GM21367 (cell line): ENCODE measurements around the gene GRK6.

Source experiments
- ATAC-seq: cut with Tn5 transposase; IDR thresholded peaks from one replicate; pipeline ENCODE4 v1.9.1; 2021; ENCODE audit not compliant: unreplicated experiment

The GRK6 gene

DNA sequence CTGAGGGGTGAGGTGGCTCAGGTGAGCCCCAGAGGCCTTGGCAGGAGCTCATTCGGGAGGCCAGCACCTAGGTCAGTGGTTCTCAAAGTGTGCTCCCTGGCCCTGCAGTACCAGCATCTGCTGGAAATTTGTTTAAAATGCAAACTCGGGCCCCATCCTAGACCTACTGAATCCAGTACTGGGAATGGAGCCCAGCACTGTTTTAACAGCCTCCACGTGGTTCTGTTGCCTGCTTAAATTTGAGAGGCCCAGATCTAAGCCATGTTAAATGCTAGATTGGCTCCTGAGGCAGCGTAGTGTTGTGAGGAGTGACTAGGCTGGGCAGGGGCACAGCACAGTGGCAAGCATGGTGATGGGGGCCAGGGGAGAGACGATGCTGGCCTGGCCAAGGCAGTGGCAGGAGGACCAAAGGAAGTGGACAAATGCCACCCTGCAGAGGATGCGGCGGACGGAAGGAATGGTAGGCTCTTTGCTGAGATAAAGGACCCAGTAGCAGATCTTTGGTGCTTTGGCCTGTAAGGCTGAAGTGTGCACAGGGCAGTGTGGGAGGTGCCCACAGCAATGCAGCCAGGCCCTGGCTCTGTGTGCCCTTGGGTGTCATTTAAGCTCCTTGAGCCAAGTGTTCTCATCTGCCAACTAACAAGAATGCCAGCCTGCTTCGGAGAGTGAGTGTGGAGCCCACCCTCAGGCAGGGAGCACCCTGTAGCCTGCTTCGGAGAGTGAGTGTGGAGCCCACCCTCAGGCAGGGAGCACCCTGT lies 24.4 kb downstream of the GRK6 start:
- ATAC-seq, result no peak

DNA sequence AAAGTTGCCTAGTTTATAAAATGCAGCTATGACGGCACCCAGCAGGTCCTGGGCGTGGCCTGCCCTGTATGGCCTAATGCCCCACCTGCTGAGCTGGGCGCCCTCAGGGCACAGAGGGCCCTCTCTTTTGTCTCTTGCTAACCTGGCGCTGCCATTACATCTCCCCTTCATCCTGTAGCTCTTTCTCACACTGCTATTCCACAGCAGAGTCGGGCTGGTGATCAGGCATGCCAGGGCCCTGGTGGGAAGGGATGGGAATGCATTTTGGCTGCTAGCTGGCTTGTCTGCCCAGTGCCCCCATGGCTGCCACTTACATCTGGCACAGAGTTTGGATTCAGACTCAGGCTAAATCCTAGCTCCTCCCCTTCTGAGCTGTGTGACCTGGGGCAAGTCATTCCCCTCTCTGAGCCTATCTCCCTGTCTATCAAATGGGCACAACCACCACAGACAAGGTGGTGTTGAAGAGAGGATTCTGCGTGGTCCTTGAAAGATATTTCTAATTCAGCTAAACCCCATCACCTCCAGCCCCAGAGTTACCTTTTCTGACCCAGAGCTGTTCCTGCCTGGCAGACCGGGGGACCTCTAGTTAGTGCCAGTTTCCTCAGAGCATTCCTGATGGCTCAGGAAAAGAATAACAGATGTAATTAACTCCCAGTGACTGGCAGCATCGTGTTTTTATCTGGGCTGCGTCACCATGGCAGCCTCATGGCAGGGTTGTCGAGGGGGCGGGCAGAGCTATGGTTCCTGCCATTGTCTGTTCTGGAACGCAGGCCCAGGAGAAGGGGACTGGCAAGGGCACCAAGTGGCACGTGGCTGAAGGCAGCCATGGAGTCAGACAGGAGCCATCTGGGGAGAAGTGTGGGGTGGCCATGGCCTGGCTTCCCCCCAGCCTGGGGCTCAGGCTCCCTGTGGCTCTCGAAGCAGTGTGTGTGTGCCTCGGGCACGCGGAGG lies 26.5 kb downstream of the GRK6 start:
- ATAC-seq, result no peak

DNA sequence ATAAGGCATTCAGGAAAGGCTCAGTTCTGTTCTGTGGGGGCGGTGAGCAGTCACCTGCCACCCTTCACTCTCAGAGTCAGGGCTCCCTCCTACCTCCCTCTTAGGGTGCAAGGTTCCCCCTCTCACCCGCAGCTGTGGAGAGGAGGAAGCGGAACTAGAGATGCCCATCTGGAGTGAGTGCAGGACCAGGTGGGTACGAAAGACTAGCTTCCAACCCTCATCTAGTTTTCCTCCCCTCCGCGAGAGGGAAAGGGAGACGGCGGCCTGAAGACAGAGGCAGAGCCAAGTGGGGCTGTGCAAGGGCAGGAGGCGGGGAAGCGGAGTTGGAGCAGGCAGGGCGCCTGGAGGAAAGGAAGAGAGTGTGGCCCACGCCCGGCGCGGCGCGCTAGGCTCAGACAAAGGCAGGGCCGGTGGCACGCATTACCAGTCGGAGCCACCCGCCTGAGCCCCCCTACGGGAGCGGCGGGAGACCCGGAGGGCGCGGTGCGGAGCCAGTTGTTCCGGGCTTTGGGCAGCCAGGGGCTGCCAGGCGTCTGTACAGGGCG lies 27.4 kb downstream of the GRK6 start:
- ATAC-seq, result peak; percentile 2

- ATAC-seq, result peak; percentile 39
These were observed 28.0 kb downstream of the GRK6 start for GRCh38 chr5:177454397-177455035.

DNA sequence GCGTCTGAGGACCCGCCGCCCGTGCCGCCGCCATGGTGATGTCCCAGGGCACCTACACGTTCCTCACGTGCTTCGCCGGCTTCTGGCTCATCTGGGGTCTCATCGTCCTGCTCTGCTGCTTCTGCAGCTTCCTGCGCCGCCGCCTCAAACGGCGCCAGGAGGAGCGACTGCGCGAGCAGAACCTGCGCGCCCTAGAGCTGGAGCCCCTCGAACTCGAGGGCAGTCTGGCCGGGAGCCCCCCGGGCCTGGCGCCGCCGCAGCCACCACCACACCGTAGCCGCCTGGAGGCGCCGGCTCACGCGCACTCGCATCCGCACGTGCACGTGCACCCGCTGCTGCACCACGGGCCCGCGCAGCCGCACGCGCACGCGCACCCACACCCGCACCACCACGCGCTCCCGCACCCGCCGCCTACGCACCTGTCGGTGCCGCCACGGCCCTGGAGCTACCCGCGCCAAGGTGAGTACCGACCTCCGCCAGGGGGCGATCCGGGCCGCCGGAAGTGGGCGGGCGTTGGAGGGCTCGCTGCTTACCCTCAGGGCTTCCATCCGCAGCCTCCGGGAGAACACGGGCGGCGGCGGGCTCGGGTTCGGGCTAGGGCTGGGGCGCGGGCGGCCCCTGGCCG lies 28.7 kb downstream of the GRK6 start:
- peak; percentile 36 for ATAC-seq

DNA sequence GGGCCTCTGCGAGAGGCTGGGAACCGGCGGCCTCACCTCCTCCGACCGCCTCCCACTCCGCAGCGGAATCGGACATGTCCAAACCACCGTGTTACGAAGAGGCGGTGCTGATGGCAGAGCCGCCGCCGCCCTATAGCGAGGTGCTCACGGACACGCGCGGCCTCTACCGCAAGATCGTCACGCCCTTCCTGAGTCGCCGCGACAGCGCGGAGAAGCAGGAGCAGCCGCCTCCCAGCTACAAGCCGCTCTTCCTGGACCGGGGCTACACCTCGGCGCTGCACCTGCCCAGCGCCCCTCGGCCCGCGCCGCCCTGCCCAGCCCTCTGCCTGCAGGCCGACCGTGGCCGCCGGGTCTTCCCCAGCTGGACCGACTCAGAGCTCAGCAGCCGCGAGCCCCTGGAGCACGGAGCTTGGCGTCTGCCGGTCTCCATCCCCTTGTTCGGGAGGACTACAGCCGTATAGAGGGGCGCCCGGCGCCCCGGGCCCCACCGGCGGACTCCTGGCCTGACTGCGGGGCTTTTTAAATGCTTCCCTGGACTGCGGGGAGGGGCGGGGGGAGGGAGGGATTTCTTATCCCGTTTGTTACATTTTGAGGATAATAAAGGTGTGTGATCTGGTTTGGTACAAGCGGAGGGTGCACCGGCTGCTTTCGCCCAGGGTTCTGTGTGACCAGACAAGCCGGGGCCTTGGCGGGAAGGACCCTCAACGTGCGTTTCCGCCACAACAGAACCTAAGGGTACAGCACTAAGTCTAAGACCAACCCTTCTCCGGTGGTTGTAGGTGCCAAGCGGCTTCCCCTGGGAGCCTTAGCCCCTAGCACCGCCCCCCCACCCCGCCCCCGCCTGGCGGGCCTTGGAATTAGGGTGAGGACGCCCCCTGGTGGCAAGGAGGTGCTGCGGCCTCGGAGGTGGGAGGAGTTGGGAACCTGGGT lies 29.4 kb downstream of the GRK6 start:
- ATAC-seq, result peak; percentile 0

- ATAC-seq, result no peak
These were observed 30.1 kb downstream of the GRK6 start for GRCh38 chr5:177456591-177456964.

DNA sequence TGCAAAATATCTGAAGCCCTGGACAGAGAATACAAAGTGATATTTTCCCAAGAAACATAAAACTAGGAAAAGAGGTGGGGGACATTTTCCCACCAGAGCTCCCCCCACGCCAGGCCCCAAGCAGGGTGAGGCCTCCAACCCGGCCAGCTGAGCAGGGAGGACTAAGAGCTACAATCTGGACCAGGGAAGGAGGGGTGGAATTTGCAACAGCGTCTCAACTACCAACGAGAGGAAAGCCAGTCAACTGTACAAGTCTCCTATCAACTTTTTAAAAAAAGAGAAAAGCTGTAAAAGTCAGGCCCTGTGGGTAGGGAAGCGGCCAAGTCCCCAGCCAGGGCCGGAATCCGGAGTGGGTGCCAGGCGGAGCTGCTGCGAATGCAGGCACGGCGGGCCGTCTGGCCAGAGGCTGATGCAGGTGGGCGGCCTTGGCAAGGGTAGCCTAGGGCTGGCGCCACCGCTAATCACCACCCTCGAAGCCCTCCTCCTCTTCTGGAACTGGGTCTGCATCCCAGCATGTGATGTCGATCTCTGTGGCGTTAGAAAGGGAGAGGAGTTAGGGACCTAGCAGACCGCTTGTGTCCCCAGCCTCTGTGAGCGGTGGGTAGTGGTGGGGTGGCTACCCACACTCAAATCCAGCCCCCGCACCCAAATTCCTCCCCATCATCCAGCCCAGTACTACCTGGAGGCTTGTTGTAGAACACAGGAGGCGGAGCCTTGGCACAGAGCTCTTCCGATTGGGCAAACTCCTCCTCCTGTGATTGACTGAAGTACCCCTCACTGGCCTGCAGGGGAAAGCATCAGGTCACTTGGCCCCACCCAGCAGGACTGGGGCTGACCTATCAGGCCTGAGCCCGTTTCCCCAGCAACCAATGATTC lies 30.7 kb downstream of the GRK6 start:
- ATAC-seq, result peak; percentile 38

DNA sequence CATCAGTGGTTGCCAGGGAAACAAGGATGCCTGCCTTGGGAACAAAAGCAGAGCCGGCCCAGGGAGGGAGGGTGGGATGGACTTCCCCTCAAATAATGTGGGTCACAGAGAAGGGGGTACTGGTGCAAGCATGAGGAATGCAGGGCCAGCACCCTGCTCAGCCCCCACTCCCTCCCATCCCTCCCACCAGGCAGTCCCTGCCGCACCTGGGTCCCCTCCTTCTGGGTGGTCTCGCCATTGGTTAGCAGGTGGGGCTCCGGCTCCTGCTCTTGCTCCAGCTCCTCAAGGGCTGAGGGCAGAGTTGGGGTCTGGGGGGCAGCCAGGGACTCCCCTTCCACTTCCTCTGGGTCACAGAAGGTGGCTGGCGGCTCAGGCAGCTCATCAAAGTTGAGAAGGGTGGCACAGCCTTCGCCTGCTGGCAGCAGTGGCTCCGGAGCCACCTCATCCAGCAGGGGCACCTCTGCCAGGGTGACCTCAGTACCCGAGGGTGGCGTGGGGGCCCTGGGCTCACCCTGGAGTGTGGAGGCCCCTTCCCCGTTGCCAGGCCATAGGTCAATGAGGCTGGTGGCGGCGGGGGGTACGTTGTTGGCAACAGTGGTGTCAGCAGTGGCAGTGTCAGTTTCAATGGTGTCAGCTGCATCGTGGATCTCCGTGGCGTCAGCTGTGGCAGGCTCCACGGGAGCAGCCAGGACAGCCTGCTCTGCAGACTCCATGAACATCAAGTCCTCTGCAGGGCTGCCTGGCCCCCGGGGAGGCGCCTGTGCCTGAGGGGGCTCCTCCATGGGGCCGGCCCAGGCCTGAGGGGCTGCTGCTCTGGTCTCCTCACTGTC lies 31.6 kb downstream of the GRK6 start:
- no peak for ATAC-seq

- ATAC-seq, result no peak
These were observed 32.5 kb downstream of the GRK6 start for GRCh38 chr5:177458912-177459350.

DNA sequence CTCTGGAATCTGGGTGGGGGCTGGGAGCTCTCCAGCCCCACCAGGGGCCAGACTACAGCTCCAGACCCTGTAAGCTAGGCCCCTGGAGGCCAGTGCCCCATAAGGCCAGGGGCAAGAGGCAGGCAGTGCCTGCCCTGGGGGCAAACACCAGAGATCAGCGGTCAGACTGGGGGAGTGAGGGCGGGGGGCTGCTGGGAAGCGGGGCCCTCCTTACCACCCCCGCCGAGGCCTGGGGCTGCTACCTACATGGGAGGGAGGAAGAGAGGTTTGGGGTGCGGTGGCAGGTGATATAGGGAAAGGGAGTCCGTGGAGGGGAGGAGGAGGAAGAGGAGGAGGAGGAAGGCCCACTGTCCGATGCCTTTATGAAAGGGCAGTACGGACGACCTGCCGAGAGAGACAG lies 32.9 kb downstream of the GRK6 start:
- no peak for ATAC-seq

- ATAC-seq, result no peak
These were observed 33.5 kb downstream of the GRK6 start for GRCh38 chr5:177459819-177460628.

- no peak for ATAC-seq
These were observed 35.7 kb downstream of the GRK6 start for GRCh38 chr5:177462021-177462670.

DNA sequence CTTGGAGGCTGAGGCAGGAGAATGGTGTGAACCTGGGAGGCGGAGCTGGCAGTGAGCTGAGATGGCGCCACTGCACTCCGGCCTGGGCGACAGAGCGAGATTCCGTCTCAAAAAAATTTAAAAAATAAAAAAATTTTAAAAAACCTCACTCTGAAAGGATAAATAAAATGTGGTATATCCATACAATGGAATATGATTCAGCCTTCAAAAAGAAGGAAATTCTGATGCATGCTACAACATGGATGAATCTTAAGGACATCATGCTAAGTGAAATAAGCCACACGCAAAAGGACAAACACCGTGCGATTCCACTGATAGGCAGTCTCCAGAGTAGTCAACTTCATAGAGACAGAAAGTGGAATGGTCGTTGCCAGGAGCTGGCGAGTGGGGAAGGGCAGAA lies 38.6 kb downstream of the GRK6 start:
- no peak for ATAC-seq

DNA sequence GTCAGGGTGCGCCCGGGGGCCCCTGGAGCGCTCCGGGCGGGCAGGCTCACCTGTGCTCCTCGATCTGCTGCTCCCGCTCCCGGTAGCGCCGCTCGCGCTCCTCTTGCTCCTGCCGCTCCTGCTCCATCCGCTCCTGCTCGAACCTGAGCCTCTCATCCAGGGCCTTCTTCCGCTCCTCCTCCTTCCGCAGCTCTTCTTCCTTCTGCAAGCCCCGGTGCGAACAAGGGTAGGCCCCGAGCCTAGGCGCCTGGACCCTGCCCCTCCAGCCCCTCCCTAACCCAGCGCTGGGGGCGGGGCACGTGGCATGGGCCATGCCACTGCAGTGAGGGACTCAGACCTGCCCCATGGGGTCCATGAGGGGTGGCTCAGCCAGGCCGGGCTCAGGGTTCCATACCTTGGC lies 40.4 kb downstream of the GRK6 start:
- ATAC-seq, result no peak

DNA sequence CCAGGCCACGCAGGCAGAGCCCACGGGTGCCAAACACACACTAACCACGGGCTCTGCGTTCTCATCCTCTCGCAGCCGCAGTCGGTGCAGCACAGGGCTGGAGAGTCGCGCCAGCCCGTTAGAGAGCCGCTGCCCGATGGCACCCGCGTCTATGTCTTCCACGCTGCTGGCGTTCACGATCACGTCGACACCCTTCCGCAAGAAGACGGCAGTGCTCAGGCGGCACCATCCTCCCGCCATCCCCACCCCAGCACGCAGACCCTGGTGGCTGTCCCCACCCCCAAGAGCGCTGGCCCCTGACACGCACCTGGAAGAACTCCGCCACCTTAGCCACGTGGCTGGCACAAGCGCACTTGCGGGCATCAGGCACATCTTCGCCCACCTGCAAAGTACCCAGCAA lies 41.0 kb downstream of the GRK6 start:
- ATAC-seq, result no peak

GRCh38 chr5:177468329-177468684 lies 41.8 kb downstream of the GRK6 start:
- no peak for ATAC-seq
